NCI-H774 (cell line): Measurements from ENCODE around the gene BST1.
A peak's percentile ranks its signal among the peaks of the same experiment; 100 is the strongest.
"Not testable (repeated sequence)": the region's sequence is repeated elsewhere in the genome, so short reads cannot be mapped to it uniquely, and the experiment has no call there.

Experiments used
- DNase-seq: peaks from one replicate; lab custom pipeline; 2025; lab: John Stamatoyannopoulos, UW

The BST1 gene

DNA sequence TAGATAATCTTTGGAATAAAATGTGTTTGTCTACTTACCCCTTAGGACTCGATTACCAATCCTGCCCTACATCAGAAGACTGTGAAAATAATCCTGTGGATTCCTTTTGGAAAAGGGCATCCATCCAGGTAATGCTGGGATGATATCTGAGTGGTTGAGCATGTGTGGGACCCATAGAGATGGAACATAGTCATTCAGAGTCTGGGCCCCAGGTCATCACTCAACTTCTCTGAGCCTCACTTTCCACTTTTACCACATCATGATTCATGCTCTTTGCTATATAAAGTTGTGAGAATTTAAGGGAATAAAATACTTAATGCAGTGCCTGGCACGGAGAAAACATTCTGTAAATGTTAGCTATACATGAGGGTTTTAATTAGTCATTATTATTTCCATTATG, 8.9 kb downstream of the BST1 start:
- no peak for DNase-seq

DNA sequence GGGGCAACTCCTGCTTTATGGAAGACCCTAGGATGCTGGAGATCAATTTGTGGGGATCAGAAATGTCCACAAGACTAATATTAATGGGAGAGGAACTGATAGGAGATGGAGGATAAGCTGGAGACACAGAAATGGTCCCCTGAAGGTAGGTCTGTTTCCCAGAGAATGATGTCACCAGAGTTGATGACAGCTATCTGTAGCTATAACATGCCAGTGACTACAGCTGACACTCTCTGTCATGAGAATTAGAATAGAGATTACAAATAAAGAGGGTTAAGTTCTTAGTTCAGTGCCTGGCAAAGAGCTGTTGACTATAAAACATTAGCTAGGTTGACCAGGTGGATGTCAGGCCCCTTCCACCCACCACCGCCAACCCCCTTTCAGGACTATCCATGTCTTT, 9.3 kb downstream of the BST1 start:
- no peak for DNase-seq

DNA sequence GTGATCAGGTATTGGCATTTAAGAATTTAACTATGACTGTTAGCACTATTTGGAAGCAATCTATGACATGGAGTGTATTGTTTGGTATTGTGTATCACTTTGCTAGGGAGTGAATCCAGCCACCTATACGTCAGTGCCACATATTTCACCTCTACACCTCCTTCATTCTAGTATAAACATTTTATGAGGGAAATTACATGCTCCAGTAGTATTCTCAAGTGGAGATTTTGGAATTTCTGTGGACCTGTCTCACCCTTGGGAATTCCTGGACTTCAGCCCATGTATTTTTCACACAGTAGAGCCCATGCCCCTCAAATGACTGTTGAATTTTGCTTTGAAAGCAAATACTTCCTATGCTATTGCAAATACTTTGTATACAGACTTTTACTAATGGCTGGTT, 11.3 kb downstream of the BST1 start:
- no peak for DNase-seq

DNA sequence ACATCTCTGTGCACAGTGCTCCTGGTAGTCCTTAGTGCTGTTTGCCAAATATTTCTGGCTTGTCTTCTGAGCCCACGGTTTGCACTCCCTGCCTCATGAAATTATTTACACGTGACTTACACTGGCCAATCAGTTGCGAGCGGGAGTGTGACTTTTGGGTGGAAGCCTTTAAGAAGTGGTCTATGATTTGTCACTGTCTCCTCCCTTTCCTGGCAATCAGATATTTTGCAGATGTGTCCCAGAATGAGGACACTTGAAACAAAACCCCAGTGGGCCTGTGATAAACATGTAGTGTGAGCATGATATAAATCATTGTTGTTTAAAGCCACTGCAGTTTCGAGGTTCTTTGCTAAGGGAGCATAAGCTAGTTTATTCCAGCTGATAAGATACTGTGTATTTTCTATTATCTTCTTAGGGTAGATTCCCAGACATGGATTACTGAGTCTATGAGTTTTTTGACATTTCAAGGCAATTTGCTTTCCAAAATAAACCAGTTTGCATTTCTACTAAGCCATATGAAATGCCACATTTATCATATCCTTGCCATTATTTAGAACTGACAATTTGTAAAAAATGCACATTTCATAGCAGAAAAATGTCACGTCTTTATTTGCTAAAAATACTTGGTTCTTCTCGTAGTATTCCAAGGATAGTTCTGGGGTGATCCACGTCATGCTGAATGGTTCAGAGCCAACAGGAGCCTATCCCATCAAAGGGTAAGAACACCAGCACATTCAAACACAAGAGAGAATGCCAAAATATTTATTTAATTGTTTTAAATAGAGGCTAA, 12.0 kb downstream of the BST1 start:
- DNase-seq, result no peak

DNA sequence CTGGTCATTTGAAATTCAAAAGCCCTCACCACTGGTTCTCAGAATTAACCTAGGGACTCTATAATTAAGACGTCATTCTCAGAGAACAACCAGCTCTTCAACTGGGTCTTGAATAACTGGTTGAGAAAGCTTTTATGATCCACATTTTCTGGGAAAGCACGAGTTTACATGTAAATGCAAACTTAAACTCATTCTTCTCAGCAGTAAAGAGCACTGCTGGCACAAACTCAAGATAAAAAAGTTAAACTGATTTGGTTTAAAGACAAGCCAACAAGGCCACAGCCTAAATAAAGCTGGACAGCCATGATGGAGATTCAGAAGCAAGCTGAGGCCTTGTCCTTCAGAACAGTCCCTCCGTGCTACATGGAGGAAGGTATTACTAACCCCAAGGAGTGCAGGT, 13.2 kb downstream of the BST1 start:
- no peak for DNase-seq

DNA sequence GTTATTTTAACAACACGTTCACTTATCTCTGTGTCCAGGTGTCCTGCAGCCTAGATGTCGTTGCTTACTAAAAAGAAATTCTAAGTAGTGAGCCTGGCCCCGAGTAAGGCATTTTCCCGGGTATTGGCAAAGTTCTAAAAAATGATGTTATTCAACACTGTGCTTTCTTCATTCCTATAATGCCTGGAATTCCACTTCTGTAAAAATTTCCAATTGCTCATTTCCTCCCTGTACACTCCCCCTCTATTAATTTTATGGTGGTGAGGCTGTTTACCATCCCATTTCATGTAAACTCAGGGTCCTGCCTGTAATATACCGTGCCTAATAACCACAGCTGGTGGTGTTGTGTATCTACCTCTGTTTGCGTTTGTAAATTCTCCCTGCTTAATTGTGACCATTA, 14.2 kb downstream of the BST1 start:
- no peak for DNase-seq

DNA sequence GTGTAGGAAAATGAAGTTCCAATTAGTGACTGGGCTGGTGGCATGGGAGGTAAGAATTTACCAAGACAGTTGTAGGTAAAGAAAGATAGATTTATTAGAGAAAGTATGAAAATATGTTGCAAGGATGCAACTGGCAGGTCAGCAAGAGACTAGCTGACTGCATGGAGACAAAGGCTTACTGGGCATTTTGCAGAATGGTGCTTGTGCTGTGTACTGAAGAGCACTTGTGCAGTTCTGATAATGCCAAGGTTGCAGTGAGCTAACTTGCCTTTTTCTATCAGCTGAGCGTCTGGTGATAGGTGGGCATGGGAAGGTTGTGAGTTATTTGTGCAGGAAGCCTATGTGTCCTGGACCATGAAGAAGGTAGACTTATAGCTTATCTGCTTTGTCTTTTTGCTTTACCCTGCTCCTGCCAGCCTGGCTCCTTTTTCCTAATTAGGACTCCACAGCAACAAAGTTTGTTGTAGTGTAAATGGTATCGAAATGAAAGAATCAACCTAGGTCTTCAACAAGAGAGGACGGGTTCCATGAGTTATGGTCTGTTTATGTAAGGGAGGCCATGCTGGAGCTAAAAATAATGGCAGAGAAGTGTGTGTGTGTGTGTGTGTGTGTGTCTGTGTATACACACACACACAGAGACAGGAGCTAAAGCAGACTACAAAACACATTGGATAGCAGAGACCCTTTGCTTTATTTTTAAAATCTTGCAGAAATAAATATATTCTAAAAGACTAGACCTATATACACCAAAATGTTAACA, 15.0 kb downstream of the BST1 start:
- DNase-seq, result peak; percentile 13

DNA sequence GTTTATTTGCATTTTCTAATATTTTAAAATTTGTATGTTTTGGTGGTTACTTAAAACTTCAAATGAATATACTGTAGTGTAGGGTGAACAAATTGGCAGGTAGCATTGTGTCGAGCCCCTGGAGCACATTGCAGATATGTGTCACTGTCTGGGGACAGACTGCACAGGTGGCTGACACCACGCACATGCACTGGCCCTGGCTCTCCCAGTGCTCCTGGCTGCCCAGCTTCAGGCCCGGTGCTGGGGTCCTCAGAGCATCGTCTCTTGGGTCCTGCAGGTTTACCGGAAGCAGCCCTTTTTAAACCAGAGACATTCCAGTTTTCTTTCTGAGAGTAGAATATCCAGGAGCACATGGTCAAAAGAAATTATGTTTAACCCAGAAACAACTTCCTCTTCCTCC, 15.6 kb downstream of the BST1 start:
- DNase-seq, result no peak

DNA sequence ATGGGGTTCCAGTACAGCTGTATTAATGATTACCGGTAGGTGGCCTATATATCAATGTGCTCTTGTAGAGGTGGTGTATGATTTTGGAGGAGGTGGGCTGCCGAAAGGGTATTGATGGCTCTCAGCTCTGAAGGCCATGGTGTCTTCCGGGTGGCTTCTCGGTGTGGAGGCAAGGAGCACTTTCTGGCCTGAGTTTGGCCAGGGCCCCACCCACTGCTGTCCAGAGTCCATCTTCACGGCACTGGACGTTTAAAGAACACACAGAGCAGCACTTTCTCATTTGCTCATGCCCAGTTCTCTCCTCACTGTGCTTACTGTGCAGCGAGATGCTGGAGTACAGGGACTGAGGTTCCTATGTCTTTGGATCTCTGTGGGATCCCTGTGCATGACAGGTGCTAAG, 16.1 kb downstream of the BST1 start:
- DNase-seq, result no peak

DNA sequence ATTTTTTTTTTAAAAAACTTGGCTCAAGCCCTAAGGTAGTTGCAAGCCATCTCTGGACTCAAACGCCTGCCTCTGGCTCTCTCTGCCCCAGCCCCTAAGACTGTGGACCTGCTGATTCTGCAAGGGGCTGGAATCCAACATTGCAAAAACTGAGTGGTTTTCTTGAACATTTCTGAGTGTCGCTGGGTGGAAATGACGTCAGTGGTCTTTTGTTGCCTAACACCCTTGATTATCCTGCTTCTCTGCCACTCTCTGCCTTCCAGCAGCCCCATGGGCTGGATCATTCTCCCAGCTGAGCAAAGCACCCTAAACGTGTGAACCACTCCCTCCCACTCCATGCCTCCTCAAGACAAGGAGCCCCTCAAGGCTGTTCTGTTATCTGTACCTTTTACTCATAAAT, 16.6 kb downstream of the BST1 start:
- no peak for DNase-seq

DNA sequence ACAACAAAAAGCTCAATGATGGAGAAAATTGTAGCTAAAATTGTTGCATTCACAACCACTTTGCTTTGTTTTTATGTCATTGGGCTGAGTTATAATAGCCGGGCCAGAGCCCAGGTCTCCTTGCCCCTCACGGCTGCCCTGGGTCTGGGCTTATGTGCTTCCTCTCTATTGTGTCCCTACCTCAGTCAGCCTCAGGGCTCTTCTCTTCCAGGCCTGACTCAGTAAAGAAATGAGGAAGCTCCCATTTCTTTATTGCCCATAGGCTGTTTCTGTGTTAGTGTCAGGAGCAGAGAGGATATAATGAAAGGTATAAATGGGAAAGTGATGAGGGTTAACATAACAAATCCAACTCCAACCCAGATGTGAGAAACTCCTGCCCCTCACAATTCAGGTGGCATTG, 18.0 kb downstream of the BST1 start:
- DNase-seq, result no peak

DNA sequence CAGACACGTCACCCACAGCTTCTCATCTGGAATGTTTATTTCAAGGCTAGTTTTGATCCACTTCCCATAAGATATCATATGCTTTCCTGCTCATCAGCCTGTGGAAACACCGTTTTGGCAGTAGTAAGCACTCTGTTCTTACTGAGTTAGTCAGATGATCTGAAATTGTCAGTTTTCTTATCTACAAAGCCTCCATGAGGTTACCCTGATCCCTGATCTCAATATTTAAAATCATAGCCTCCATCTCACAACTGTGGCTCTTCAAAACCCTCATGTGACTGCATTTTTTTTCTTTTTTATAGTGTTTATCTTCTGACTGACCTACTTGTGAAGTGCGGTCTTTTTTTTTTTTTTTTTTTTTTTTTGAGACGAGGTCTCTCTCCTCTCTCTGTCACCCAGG, 22.7 kb downstream of the BST1 start:
- no peak for DNase-seq

DNA sequence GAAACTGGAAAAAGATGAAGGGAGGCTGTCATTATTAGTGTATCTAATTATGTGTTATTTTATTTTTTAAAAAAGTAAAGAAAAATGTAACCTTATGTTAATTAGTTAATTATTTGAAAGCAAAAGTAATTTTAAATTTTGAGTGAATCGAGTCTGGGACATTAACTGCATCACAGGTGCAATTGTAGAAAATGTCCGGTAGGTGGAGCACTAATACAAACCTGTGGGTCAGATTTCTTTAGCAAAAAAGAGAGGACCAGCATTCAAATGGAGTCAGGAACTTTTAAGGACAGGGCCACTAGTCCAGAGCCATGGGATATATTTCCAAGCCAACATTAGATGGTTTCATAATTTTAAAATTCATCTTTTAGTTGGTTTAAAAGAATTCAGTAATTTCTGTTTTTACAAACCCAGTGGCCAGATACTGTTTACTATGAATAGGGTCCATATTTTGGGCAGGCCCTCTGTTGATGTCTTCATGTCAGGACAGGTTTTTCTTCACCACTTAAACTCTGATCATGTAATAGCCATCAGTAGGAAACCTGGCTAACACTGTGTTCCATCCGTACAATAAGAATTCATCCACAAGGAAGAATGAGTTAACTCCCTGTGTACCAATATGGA, 27.2 kb downstream of the BST1 start:
- peak; percentile 34 for DNase-seq

DNA sequence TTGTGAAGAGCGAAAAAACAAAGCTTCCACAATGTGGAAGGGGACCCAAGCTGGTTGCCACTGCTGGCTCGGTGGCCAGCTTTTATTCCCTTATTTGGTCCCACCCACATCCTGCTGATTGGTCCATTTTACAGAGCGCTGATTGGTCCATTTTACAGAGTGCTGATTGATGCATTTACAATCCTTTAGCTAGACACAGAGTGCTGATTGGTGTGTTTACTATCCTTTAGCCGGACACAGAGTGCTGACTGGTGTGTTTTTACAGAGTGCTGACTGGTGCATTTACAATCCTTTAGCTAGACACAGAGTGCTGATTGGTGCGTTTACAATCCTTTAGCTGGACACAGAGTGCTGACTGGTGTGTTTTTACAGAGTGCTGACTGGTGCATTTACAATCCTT, 30.2 kb downstream of the BST1 start:
- DNase-seq, result not testable (repeated sequence)

DNA sequence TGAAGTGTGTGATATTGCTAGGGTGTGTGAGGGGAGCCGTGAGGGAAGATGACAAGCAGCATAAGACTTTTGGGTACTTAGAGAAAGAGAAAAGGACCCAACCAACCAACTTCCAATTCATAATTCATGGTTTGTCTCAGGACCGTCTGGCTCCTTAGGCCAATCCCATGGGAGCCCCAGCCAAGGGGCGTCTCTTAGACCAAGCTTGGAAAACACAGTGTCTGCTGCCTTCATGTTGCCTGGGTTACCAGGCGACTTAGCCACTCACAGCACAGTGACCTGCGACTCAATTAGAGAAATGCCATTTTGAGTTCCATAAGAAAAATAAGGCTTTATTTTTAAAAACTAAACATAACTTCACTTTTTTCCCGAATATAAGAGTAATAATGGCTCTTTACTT, 32.7 kb downstream of the BST1 start:
- DNase-seq, result no peak

DNA sequence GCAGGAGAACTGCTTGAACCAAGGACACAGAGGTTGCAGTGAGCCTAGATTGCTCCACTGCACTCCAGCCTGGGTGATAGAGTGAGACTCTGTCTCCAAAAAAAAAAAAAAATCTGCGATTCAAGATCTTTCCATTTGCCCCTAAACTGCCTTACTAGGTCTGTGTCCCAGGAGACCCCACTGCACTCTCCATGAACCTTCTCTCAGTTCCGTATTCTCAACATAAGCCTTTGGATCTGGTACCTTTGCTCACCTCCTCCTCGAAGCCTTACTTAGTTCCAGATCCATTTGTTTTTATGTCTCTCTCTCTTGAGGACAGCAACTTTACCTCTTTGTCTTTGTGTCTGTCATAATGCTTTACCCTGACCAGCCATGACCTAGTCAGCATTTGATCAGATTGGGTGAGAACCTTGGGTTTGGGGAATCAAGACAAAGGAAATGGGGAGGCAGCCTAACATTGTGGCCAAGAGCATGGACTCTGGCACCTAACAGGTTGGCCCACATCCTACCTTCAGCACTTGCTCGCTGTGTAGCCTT, 33.7 kb downstream of the BST1 start:
- no peak for DNase-seq

DNA sequence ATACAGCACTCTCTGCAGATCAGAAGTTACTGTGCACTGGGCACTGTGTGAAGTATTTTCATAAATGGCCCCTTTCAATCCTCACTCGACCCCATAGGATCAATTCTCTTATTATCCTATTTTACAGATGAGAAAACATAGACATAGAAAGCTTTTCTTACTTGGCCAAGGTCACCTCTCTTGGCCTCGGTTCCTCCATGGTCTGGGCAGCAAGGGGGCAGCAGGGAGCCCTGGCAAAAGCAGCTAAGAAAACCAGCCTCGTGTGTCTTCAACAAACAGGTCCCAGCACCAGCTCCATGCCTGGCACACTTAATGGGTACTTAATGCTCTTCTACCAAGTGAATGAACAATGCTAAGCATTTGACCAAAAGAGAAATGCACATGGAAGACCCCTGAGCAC, 34.4 kb downstream of the BST1 start:
- DNase-seq, result no peak

DNA sequence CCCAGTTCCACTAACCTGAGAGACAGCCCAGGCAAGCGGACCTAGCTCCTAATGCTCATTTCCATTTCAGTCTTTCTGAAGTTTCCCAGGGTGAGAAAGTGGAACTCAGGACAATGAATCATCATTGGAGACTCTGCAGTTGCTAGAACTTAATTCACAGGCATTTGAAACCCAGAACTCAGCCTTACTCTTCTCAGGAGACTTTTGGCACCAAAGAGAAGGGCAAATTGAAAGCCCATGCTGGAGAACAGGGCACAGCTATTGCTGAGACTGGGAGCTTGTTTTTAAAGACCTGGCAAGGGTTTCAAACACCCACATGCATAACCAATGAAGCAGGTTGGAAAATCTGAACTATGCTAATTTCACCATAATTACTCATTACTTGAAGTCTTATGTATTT, 36.0 kb downstream of the BST1 start:
- DNase-seq, result no peak

DNA sequence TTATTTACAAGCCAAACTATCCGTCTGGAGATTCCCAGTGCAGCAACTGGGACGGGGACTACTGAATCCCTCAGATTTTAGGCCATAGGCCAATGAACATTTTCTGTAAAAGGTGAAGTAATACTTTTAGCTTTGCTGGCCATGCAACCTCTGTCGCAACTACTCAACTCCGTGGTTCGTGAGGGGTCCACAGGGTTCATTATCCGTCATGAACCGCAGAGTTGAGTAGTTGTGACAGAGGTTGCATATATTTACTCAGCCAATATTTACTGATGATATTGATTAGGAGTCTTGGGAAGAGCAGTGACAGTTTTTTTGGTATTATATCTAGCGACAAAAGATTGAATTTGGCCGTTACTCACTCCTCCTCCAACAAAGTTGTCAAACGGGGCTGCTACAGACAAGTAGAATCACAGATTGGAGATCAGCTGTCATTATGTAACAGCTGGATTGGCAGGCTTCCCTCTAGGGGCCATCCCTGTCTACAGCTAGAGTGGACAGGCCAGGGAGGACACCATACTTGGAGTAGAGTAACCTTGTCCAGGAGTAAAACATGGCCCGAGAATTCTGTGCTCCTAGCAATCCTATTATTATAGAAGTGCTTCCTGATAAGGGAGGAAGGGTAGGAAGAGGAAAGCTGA, 38.0 kb downstream of the BST1 start:
- DNase-seq, result no peak

DNA sequence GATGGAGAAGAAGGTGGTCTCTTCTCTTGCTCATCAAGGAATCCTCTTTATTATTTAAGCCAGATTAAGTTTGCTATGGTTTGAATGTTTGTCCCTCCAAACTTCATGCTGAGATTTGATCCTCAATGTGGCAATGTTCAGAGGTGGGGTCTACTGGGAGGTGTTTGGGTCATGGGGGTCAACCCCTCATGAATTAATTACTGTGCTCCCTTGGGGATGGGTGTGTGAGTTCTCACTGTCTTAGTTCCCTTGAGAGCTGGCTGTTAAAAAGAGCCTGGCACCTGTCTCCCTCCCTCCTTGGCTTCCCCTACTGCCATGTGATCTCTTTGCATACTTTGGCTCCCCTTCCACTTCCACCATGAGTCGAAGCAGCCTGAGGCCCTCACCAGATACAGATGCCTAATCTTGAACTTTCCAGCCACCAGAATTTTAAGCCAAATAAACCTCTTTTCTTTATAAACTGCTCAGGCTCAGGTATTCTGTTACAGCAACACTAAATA, 39.3 kb downstream of the BST1 start:
- no peak for DNase-seq

DNA sequence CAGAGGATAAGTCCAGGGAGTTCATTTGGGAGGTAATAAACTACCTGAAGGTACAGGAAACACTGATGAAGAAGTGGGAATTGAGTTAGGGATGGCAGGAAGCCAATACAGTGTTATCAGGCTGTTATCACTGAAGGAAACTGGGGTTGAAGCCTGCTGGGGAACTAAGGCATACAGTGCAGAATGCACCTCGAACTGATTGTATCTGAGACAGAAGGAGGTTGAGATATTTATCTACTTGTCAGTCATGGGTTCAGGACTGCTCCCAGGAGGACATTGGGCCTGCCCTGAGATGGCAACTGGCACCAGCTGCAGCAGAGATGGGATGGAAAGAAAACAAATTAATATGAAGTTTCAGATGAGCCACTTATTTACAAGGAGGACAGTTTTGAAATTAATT, 39.8 kb downstream of the BST1 start:
- DNase-seq, result no peak

DNA sequence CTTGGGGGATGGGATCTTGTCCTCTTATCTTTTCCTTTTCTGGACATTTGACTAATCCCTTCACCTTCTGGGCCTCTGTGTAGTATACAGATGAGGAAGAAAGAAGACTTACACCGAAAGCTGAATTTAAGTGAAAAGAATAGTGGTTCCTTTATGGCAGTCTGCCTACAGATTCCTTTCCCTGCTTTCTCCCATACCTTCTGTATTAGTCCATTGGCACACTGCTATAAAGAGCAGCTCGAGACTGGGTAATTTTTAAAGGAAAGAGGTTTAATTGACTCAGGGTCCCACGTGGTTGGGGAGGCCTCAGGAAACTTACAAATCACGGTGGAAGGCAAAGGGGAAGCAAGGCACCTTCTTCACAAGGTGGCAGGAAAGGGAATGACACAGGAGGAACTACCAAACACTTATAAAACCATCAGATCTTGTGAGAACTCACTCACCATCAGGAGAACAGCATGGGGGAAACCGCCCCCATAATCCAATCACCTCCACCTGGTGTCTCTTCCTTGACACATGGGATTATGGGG, 41.2 kb downstream of the BST1 start:
- DNase-seq, result no peak
